ENCODE measurements around the gene POU3F1.

Gene POU3F1

GRCh38 chr1:38073534-38074301 lies 27.1 kb upstream of the POU3F1 start:
- DNase-seq: no peak

- no peak for DNase-seq
Measured at GRCh38 chr1:38072858-38073257, 26.3 kb upstream of the POU3F1 start.

GRCh38 chr1:38071312-38072256 lies 25.0 kb upstream of the POU3F1 start:
- DNase-seq: peak; percentile 36

- no peak for DNase-seq
Measured at GRCh38 chr1:38068980-38069340, 22.4 kb upstream of the POU3F1 start.

GRCh38 chr1:38068220-38068979 lies 21.8 kb upstream of the POU3F1 start:
- no peak for DNase-seq

DNA sequence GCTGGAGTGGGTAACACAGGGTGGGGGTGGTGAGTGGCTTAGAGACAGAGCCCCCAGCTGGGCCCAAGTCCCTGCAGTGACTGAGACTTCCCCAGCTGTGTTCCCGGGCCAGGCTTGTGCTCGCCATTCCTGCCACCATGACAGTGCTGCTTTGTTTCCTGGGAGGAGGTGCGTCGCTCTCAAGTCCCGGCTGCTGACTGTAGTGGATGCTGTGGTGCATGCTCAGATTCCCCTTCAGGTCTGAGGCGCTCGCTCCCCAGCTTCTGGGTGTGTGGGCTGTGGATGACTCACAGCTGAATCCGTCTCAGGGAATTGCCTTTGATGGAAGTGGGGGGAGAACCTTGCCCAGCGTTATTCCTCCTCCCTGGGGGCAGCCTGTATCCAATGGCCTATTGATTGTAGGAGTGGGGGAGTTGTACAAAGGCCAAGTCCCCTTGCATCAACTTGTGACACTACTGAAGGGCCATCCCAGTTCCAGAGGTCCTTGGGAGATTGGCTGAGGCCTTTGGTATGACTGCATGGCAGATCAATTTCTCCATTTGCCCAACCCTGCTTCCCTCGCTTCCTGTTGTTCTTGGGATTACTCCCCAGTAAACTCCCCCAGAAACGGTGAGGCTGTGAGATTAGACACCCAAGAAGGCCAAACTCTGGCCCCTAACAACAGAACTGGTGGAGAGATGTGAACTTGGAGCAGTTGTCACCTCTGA lies 17.8 kb upstream of the POU3F1 start:
- no peak for DNase-seq

GRCh38 chr1:38063616-38064015 lies 17.0 kb upstream of the POU3F1 start:
- DNase-seq: no peak

DNA sequence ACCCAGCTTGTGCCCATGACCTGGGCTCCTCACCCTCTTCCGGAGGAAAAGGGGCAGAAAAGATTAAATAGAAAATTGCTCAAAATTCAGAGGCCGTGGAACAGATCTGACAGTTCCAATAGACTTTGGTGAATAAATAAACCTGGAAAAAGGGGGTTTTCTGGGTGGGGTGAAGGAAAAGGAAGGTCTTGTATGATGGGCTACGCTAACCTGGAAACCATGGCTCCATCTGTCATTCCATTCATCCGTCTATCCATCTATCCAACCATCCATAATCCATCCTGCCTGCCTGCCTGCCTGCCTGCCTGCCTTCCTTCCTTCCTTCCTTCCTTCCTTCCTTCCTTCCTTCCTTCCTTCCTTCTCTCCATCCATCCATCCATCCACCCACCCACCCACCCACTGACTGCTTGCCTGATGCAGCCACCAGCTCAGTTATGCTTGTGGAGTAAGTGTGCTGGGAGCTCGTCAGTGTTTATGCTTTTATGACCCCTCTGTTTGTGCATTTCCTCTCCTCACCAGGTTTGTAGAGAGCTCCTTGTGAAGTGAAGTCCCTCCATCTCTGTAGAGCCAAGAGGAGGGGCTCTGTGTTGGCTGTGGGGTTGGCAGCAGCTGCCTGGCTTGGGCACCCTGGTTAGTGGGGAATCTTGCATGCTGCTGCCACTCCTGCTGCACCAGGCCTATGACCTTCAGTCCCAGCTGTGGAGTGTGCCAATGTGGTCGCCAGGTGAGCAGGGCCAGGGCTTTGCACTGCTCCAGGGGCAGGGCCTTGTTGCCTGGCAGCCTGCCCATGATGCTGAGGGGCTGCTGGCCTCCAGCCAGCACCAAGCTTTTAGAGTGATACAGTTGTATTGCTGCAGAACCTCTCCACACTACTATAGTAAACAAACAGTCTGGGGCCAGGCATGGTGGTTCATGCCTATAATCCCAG lies 16.0 kb upstream of the POU3F1 start:
- DNase-seq: no peak

GRCh38 chr1:38061883-38062328 lies 15.3 kb upstream of the POU3F1 start:
- DNase-seq: no peak

DNA sequence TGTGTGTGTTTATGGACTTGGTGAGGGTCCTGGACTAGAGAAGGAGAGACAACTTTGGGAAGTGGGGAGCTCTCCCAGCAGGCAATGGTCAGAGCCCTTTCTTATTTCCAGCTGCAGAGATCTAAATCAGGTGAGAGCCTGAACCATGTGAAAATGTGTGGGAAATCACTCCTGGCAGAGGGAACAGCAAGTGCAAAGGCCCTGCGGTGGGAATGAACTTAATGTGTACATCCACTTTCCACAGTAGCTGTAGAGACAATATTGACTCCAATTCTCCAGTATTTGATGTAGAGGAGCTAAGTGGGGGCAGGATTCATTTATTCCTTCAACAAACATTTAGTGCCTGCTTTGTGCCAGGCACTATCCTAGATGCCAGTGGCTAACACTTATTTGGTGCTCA lies 14.7 kb upstream of the POU3F1 start:
- no peak for DNase-seq

GRCh38 chr1:38060498-38060897 lies 13.9 kb upstream of the POU3F1 start:
- no peak for DNase-seq

DNA sequence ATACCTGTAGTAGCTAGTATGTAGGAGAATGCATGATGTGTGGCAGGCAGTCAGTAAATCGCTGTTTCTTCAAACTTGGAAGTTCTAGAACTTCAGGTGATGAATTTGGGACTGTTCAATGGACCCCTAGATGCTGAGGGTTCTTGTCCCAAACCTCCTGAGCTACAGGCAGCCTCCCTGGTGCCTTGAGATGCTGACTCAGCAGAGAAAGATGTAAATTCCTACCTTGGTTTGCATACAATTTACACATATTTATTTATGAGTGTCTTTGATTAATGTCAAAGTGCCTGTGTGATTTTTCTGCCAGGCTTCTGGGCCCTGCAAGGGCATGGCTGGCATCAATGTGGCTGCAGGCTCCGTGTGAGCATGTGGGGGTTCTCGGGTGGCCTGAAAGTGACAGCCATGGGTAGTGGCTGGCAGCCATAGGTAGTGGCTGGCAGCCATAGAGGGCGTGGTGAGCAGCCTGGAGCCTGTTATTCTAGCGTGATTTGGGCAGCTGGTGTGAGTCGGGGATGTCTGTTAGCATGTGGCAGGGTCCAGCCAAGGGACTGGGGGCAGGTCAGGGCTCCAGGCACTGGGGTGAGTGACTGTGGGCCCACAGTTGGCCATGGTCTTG lies 13.2 kb upstream of the POU3F1 start:
- no peak for DNase-seq

DNA sequence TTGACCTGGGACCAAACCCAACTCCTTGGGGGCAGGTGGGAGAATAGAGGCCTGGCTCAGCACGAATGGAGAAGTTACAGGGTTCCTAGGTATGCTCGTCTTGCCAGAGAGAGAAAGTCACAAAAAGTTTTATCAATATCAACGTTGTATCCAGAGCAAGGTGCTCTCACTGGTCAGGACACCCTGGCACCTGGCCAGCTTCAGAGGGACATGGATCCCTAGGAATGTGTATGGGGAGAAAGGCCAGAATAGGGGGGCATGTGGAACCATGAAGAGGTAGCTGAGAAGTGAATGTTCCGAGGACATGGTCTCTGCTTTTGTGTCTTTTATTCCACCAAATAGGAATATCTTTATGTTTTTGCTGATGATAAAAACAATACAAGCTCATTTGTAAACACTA lies 9.4 kb upstream of the POU3F1 start:
- no peak for DNase-seq

- DNase-seq: no peak
Measured at GRCh38 chr1:38055398-38055797, 8.8 kb upstream of the POU3F1 start.

GRCh38 chr1:38053416-38054091 lies 7.0 kb upstream of the POU3F1 start:
- no peak for DNase-seq

GRCh38 chr1:38052750-38053415 lies 6.3 kb upstream of the POU3F1 start:
- DNase-seq: no peak

- DNase-seq: no peak
Measured at GRCh38 chr1:38051079-38051543, 4.5 kb upstream of the POU3F1 start.

GRCh38 chr1:38050397-38051078 lies 3.9 kb upstream of the POU3F1 start:
- no peak for DNase-seq

GRCh38 chr1:38047603-38048141 lies 1.1 kb upstream of the POU3F1 start:
- no peak for DNase-seq

All from activated CD4-positive, alpha-beta T cell treated with anti-CD3 and anti-CD28 coated beads, Interleukin-2, Interleukin-6, amounts not matched to agents 100 ng/mL and 50 ng/mL, durations not matched to agents 16 hours and 8 hours (primary cell).